HG02943 (cell line): ENCODE measurements around the gene CDK18.
"Not testable (repeated sequence)": the region's sequence is repeated elsewhere in the genome, so short reads cannot be mapped to it uniquely, and the experiment has no call there.

Source experiments
- ATAC-seq: cut with Tn5 transposase; IDR thresholded peaks from one replicate; pipeline ENCODE4 v1.9.1; 2021; ENCODE audit warnings: mild to moderate bottlenecking, low read depth, moderate library complexity; ENCODE audit not compliant: unreplicated experiment

Gene CDK18

DNA sequence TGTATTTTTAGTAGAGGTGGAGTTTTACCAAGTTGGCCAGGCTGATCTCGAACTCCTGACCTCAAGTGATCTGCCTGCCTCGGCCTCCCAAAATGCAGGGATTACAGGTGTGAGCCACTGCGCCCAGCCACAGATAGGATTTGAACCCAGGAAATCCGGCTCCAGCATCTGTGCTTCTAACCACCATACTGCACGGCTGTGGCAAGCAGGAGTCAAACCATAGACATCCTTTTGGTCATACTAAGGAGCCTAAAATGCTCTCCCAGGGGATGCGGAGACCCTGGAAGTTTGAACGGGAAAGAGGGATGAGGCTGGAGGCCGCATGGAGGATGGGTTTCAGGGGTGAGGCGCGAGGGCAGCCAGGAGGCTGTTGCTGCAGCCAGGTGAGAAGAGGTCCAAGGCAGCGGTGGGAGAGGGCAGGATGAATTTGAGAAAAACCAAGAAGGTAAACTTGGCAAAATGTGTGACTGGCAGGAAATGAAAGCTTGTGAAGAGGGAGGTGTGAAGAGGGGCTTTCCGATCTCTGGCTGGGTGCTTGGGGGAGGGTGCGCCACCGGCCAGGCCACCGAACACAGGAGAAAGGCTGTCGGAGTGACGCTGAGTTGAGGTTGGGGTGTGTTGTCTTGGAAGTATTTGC lies 24.0 kb upstream of the CDK18 start:
- ATAC-seq = no peak

- no peak for ATAC-seq
These were observed 23.3 kb upstream of the CDK18 start for GRCh38 chr1:205481218-205481617.

GRCh38 chr1:205481629-205482151 lies 22.8 kb upstream of the CDK18 start:
- no peak for ATAC-seq

GRCh38 chr1:205482587-205482986 lies 21.9 kb upstream of the CDK18 start:
- not testable (repeated sequence) for ATAC-seq

- no peak for ATAC-seq
These were observed 21.1 kb upstream of the CDK18 start for GRCh38 chr1:205483372-205483771.

GRCh38 chr1:205484985-205485967 lies 19.2 kb upstream of the CDK18 start:
- no peak for ATAC-seq

DNA sequence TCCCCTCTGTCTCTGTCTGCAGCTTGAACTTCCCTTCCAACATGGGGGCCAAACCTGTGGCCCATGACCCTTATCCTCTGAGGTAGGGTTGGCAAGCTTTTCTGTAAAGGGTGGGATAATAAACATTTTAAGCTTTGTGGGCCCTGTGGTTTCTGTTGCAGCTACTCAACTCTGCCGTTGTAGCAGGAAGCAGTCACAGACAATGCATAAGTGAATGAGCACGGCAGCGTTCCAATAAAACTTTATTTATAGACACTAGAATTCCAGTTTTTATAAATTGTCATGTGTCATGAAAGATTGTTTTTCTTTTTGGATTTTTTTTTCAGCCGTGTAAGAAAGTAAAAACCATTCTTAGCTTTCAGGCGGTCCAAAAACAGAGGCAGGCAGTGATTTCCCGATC lies 18.2 kb upstream of the CDK18 start:
- no peak for ATAC-seq

DNA sequence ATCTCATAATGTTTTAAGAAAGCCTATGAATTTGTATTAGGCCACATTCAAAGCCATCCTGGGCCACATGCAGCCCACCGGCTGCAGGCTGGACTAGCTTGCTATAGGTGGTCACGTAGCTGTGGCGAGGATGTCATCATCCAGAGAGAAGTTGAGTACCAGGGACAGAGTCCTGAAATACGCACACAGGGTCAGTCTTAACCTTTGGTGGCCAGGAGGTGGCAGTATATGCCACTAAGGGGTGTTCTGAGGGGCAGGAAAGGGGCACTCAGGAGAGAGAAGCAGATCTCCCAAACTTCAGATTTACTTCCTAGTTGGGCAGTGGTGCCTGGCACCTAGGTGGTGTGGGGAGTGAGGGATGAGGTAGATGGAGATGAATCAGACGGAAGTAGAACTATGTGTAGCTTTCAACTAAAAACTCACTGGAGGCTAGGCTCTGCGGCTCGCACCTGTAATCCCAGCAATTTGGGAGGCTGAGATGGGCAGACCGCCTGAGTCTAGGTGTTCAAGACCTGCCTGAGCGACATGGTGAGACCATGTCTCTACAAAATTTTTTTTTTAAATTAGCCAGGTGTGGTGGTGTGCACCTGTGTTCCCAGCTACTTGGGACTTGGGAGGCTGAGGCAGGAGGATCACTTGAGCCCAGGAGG lies 16.3 kb upstream of the CDK18 start:
- no peak for ATAC-seq

DNA sequence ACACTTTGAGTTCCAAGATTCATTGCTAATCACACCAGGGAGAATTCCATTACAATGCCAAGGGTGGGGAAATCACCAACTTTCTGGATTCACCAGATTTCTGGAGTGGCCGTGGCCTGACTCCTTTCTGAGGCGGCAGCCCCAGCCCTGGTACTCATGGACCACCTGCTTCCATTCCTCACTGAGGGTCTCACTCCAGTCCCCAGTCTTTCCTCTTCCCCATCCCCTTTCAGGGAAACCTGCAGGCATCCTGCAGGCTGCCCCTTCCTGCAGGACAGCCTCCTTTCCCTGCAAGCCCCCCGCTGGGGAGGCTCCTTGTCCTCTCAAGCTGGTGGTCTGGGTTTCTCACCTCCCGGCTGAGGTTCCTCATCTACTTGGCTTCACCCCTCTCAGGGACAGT lies 12.7 kb upstream of the CDK18 start:
- no peak for ATAC-seq

- no peak for ATAC-seq
These were observed 12.2 kb upstream of the CDK18 start for GRCh38 chr1:205492201-205492667.

DNA sequence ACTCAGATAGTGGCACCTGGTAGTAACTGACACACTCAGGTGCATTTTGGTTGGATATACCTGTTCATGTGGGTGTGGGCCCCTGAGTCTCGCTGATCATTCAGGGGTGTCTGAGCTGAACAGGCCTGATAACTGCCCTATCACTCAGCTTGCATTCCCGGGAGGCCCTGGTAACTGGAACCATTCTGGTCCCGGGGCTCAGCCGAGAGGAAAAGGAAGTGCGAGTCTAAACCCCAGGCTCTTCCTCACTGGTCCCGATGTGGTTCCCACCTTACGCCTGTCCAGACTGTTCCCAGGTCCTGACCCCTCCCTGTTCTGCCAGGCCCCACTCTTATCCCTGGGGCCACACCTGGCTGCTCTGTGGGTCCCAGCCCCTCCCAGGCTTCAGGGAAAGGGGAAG lies 11.7 kb upstream of the CDK18 start:
- ATAC-seq = no peak

GRCh38 chr1:205493241-205494085 lies 11.0 kb upstream of the CDK18 start:
- no peak for ATAC-seq

DNA sequence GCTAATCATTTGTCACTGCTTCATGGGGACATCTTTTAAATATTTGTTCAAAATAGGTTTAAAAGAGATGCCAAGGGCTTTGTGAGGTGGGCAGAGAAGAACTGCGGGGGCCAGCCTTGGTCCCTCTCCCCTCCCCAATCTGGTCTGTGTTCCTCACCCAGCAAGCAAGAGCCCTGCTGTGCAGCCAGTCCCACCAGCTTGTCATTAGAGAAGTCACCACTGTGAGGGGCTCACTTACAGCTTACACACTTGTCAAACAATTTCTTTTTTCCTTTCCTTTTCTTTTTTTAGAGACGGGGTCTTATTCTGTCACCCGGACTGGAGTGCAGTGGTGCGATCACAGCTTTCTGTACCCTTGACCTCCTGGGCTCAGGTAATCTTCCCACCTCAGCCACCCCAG lies 10.4 kb upstream of the CDK18 start:
- no peak for ATAC-seq

- ATAC-seq = no peak
These were observed 9.1 kb upstream of the CDK18 start for GRCh38 chr1:205495237-205495823.

GRCh38 chr1:205496661-205497060 lies 7.8 kb upstream of the CDK18 start:
- ATAC-seq = no peak

DNA sequence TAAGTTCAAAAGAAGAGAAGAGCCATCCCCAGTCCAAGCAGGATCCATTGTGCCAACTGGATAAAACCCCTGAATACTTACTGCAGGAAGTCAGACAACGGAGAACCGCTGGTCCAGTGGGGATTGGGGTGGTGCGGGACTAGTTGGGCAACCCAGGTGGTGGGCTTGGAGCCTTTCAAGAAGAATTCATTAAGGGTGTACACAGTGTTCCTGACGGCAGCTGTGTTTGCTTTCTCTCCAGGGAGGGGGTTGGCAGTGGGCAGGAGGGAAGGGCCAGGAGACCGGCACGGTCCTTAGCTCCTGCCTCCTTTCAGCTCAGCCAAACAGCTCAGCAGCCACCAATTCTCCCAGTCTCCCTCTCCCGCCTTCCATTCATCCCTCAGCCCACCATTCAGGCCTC lies 7.1 kb upstream of the CDK18 start:
- no peak for ATAC-seq

- ATAC-seq = no peak
These were observed 4.7 kb upstream of the CDK18 start for GRCh38 chr1:205499789-205500188.

- no peak for ATAC-seq
These were observed 3.9 kb upstream of the CDK18 start for GRCh38 chr1:205500240-205501233.
